ENCODE data around the gene SRRM3.
"Not testable (repeated sequence)": the region's sequence is repeated elsewhere in the genome, so short reads cannot be mapped to it uniquely, and the experiment has no call there.

The SRRM3 gene

GRCh38 chr7:76189276-76189675, 12.4 kb upstream of the SRRM3 start:
- no peak for DNase-seq (ENCODE audit: low read depth)

DNA sequence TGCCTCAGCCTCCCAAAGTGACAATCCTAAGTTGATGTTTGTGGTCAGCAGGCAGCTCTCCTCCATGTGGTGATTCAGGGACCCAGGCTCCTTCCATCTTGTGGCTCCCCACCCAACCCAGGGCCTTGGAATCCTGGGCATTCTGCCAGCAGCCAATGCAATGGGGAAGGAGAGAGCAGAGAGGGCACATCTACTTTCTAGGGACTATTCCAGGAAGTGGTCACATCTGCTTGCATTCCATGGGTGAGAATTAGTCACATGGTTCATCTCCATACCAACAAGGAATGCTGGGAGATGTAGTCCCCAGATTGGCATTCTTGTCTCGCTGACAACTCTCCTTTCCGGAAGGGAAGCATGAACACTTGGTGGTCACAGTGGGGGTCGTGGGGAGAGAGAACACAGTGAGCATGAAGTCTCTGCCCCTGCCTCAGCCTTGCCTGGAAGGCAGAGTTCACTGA, 9.9 kb upstream of the SRRM3 start:
- no peak for DNase-seq (ENCODE audit: low read depth)

DNA sequence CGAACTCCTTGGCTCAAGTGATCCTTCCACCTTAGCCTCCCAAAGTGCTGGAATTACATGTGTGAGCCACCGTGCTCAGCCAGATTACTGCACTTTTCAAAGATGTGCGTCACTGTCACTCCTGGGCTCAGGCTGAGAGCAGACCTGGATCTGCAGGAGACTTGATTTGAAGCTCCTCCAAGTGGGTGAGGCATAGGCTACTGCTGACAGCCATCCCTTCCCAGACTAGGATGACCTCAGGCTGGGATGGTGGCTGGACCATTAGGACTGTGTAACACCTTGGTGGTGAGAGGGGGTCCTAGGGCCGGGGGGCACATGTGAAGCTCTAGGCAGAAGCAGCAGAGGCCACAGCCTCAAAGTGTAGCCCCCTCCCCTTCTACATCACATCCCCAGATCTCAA, 8.2 kb upstream of the SRRM3 start:
- no peak for DNase-seq (ENCODE audit: low read depth)

DNA sequence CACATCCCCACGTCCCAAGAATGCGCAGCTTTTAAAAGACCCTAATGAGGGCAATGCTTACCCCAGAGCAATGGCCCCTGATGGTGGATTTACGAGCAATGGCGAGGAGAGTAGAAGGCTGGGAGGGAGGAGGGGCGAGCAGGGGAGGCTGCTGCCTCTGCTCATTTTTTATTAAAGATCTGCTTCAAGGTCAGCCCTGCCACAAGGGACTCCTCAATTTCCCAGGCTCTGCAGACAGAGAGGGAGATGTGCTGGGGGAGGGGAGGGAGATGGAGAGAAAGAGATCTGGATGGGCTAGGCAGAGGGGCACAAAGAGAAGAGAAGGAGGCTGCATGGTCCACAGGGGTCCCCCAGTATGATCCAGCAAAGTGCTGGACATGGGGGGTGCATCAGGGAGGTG, 7.8 kb upstream of the SRRM3 start:
- DNase-seq (ENCODE audit: low read depth): no peak

GRCh38 chr7:76196786-76197185, 4.9 kb upstream of the SRRM3 start:
- no peak for DNase-seq (ENCODE audit: low read depth)

- no peak for DNase-seq (ENCODE audit: low read depth)
Observed at GRCh38 chr7:76198202-76198601, 3.5 kb upstream of the SRRM3 start.

DNA sequence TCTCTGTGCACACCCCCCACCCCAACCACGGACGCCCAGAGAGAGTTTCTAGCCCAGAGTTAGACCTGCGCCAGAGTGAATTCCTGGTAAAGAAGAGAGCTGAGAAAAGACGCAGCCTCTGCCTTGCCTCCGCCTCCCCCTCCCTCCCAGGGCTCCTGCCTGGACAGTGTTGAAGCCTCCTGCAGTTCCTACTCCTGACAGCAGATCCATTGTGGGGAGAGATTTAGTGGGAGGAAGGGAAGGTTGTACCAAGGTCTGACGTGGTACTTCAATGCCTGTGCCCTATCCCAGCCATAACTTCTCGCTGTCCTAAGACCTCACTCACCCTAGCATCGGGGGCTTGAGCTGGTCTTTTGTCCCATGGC, 952 bp downstream of the SRRM3 start:
- no peak for DNase-seq (ENCODE audit: low read depth)

- DNase-seq (ENCODE audit: low read depth): no peak
Observed at GRCh38 chr7:76204147-76204546, 2.5 kb downstream of the SRRM3 start.

GRCh38 chr7:76206633-76207032, 4.9 kb downstream of the SRRM3 start:
- DNase-seq (ENCODE audit: low read depth): no peak

DNA sequence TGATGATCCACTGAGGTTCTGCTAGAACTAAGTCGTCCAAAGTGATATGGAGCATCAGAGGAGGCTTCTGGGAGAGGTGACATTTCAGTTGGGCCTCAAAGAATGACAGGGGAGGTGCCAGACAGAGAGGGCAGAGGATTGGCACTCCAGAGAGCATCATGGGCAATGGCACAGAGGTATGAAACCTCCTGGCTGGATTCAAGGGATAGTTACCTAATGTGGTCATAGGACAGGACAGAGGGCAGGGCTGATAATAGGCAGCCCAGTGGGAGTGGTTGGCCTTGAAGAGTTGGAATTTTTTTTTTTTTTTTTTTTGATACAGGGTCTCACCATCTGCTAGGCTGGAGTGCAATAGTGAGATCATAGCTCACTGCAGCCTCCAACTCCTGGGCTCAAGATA, 7.6 kb downstream of the SRRM3 start:
- DNase-seq (ENCODE audit: low read depth): no peak

GRCh38 chr7:76211216-76211615, 9.5 kb downstream of the SRRM3 start:
- DNase-seq (ENCODE audit: low read depth): no peak

GRCh38 chr7:76215349-76215748, 13.7 kb downstream of the SRRM3 start:
- DNase-seq (ENCODE audit: low read depth): not testable (repeated sequence)

DNA sequence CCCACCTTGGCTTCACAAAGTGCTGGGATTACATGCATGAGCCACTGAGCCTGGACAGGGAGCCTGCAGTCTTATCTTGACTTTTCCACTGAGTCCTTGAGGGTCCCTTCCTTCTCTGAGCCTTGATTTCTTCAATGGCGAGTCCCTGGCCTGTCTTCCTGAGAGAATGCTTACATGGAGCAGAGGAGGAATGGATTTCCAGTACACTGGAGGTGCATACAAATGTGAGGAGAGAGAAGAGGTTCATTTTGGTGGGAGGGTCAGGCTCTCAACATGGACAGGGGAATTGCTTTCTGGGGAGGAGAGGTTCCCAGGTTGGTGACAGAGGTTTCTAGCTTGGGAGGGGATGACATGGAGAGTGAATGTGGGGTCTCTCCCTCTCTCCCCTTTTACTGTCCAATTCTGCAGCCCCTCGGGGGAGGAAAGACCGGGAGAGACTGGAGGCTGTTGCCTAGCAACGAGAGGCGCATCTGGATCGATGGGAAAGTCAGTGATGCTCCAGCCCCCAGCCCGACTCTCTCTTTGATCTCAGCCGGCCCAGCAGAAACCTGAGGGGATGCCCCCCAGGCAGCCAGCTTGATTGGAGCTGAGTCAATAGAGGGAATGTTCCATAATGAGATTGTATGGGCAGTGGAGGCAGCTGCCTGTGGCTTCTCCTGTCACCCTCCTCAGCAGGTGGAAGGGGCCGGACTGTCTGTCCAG, 14.8 kb downstream of the SRRM3 start:
- no peak for DNase-seq (ENCODE audit: low read depth)

- no peak for DNase-seq (ENCODE audit: low read depth)
Observed at GRCh38 chr7:76217942-76218566, 16.4 kb downstream of the SRRM3 start.

- no peak for DNase-seq (ENCODE audit: low read depth)
Observed at GRCh38 chr7:76220185-76221057, 18.7 kb downstream of the SRRM3 start.

GRCh38 chr7:76222333-76222732, 20.6 kb downstream of the SRRM3 start:
- no peak for DNase-seq (ENCODE audit: low read depth)

DNA sequence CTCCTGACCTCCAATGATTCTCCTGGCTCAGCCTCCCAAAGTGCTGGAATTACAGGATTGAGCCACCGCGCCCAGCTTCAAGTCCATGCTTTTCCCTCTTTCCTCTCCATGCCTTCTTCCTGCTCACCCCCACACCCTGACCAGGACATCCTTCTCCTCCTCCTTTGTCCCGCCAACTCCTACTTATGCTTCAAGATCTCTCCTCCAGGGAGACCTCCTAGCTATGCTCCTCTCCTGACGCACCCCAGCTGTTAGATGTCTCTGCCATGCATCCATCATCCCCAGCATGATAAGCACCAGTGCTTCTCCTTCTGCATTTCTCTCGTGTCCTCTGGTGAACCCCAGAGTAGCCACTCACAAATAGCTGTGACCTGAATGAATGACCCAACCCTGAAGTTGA, 21.1 kb downstream of the SRRM3 start:
- DNase-seq (ENCODE audit: low read depth): no peak

DNA sequence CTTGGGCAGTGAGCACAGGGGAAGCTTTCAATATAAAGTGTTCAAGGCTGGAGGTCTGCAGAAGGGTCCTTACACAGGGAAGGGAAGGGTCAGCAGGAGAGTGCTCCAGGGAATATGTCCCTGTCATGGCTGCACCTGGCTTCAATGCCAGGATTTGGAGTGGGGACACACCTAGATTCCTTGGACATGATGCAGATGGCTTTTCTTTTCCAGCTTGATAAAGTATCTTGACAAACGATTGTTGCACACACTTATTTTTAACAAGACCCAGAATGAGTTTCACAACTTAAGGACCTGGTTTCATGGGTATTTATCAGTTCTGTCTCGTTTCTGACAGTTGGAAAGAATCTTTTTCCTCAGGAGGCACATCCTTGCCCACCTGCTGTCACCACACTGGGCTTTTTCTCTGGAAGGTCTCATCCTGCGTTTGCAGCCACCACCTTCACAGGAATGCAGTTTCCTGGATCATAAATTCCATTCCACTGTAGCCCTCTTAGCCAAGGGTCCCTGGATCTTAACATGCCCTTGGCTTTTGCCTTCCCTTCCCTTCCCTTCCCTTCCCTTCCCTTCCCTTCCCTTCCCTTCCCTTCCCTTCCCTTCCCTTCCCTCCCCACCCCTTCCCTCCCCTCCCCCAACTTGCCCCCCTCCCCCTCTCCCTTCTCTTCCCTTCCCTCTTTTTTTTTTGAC, 21.7 kb downstream of the SRRM3 start:
- no peak for DNase-seq (ENCODE audit: low read depth)

GRCh38 chr7:76224695-76225094, 23.0 kb downstream of the SRRM3 start:
- no peak for DNase-seq (ENCODE audit: low read depth)

GRCh38 chr7:76225379-76225778, 23.7 kb downstream of the SRRM3 start:
- no peak for DNase-seq (ENCODE audit: low read depth)

GRCh38 chr7:76225951-76226350, 24.3 kb downstream of the SRRM3 start:
- no peak for DNase-seq (ENCODE audit: low read depth)

GRCh38 chr7:76226878-76227423, 25.3 kb downstream of the SRRM3 start:
- not testable (repeated sequence) for DNase-seq (ENCODE audit: low read depth)

Measured in activated T-helper 1 cell treated with Interleukin-2 at 50 U/mL for 16 hours (primary cell).